NCI-H2081 (cell line): ENCODE results near the gene PRR5L.

Experiments used
- DNase-seq, 2 experiments: peaks; one replicate each; lab custom pipeline; 2025; lab: John Stamatoyannopoulos, UW

PRR5L gene

GRCh38 chr11:36326524-36327419 lies 30.7 kb downstream of the PRR5L start:
- no peak for DNase-seq

GRCh38 chr11:36328966-36329673 lies 33.0 kb downstream of the PRR5L start:
- no peak for DNase-seq

GRCh38 chr11:36330411-36330810 lies 34.3 kb downstream of the PRR5L start:
- no peak for DNase-seq

- no peak for DNase-seq
Measured at GRCh38 chr11:36333468-36333867, 37.4 kb downstream of the PRR5L start.

GRCh38 chr11:36333897-36334296 lies 37.8 kb downstream of the PRR5L start:
- peak in 1 of 2 experiments; percentile 13 for DNase-seq

- no peak for DNase-seq
Measured at GRCh38 chr11:36339888-36340287, 43.8 kb downstream of the PRR5L start.

- DNase-seq = no peak
Measured at GRCh38 chr11:36340897-36341296, 44.8 kb downstream of the PRR5L start.

GRCh38 chr11:36341915-36342314 lies 45.8 kb downstream of the PRR5L start:
- DNase-seq = no peak

GRCh38 chr11:36342327-36342726 lies 46.2 kb downstream of the PRR5L start:
- no peak for DNase-seq

- no peak for DNase-seq
Measured at GRCh38 chr11:36343436-36343835, 47.3 kb downstream of the PRR5L start.

- DNase-seq = no peak
Measured at GRCh38 chr11:36345084-36345511, 49.0 kb downstream of the PRR5L start.

- no peak for DNase-seq
Measured at GRCh38 chr11:36345535-36346141, 49.5 kb downstream of the PRR5L start.

- DNase-seq = no peak
Measured at GRCh38 chr11:36346562-36347383, 50.7 kb downstream of the PRR5L start.

- no peak for DNase-seq
Measured at GRCh38 chr11:36347384-36347906, 51.4 kb downstream of the PRR5L start.

GRCh38 chr11:36349351-36350136 lies 53.5 kb downstream of the PRR5L start:
- DNase-seq = no peak

GRCh38 chr11:36350137-36350513 lies 54.0 kb downstream of the PRR5L start:
- DNase-seq = no peak

- DNase-seq = no peak
Measured at GRCh38 chr11:36352922-36353321, 56.8 kb downstream of the PRR5L start.

GRCh38 chr11:36354221-36355003 lies 58.3 kb downstream of the PRR5L start:
- no peak for DNase-seq

- no peak for DNase-seq
Measured at GRCh38 chr11:36356201-36356600, 60.1 kb downstream of the PRR5L start.

GRCh38 chr11:36357831-36358230 lies 61.7 kb downstream of the PRR5L start:
- DNase-seq = no peak
